ENCODE data around the gene LRCH2.

Gene LRCH2

DNA sequence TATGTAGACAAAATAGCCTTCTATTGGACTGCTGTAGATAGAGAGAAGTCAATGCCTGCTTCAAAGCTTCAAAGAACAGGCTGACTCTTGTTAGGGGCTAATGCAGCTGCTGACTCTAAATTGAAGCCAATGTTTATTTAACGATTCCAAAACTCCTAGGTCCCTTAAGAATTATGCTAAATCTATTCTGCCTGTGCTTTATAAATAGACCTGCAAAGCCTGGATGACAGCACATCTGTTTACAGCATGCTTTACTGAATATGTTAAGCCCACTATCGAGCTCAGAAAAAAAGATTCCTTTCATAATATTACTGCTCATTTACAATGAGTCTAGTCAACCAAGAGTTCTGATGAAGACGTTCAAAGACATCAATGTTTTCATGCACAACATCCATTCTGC lies 99.5 kb downstream of the LRCH2 start:
- DNase-seq (ENCODE audit: extremely low spot score), result no peak
- CTCF ChIA-PET, result no interaction called here
- POLR2A ChIA-PET, result no interaction called here
- no peak for TF ChIP-seq BHLHE40 (IDR thresholded peaks at IDR 0.05; ENCODE audit: borderline replicate concordance)
- TF ChIP-seq LEF1 (IDR thresholded peaks at IDR 0.05; ENCODE audit: borderline replicate concordance), result no peak
- no peak for TF ChIP-seq NFRKB (IDR thresholded peaks at IDR 0.05)
- no peak for TF ChIP-seq SP1 (IDR thresholded peaks at IDR 0.05)
- TF ChIP-seq CTBP1 (IDR thresholded peaks at IDR 0.05; ENCODE audit: borderline replicate concordance), result no peak
- TF ChIP-seq FOXK2 (IDR thresholded peaks at IDR 0.05), result no peak

DNA sequence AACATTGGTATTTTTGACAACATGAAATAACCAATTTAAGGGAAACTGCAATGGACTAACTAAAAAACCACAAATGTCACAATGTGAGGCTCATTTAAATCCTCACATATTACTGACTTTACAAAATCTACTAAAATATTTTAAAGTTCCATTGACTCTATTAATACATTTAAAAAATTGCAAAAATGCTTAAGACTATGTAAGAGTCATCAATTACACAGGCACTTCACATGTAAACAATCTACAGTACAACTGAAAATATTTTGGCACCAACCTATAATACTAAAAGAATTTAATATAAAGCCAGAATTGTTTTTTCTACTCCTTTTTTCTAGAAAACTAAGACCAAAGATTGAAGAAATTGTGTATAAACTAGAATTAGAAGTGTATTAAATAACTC lies 121.5 kb downstream of the LRCH2 start:
- ChIA-PET CTCF (no interaction called here), POLR2A (no interaction called here)
- TF ChIP-seq FOXM1 (IDR thresholded peaks at IDR 0.05; ENCODE audit: borderline replicate concordance), result no peak
- no peak for DNase-seq (ENCODE audit: extremely low spot score)

DNA sequence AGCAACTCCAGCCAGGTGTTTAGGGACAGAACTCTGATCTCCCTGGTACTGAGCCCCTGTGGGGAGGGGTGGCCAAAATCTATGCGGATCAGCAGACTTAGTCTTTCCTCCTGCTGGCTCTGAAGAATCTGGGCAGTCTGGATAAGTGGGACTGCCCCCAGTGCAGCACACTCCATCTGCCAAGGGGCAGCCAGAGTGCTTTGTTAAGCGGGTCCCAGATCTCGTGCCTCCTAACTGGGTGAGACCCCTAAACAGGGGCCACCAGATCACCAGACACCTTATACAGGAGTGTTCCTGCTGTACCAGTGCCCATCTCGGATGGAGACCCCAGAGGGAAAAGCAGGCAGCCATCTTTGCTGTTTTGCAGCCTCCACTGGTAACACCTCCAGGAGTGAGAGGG lies 135.0 kb downstream of the LRCH2 start:
- no peak for DNase-seq (ENCODE audit: extremely low spot score)
- POLR2A ChIA-PET, result no interaction called here
- CTCF ChIA-PET, result no interaction called here
- TF ChIP-seq FOXK2 (IDR thresholded peaks at IDR 0.05), result no peak
- no peak for TF ChIP-seq CTBP1 (IDR thresholded peaks at IDR 0.05; ENCODE audit: borderline replicate concordance)
- no peak for TF ChIP-seq ZNF384 (IDR thresholded peaks at IDR 0.05)
- TF ChIP-seq L3MBTL2 (conservative IDR thresholded peaks at IDR 0.05), result no peak
- TF ChIP-seq FOXA1 (IDR thresholded peaks at IDR 0.05), result no peak
- TF ChIP-seq LEF1 (IDR thresholded peaks at IDR 0.05; ENCODE audit: borderline replicate concordance), result no peak
- TF ChIP-seq SUZ12 (IDR thresholded peaks at IDR 0.05), result no peak
- TF ChIP-seq TARDBP (IDR thresholded peaks at IDR 0.05), result no peak

DNA sequence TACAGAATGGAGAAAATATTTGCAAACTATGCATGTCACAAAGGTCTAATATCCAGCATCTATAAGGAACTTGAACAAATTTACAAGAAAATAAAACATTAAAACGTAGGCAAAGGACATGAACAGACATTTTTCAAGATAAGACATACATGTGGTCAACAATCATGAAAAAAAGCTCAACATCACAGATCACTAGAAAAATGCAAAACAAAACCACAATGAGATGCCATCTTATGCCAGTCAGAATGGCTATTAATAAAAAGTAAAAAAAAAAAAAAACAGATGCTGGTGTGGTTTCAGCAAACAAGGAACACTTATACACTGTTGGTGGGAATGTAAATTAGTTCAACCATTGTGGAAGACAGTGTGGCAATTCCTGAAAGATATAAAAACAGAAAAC lies 140.7 kb downstream of the LRCH2 start:
- no peak for TF ChIP-seq SP1 (IDR thresholded peaks at IDR 0.05)
- TF ChIP-seq NFRKB (IDR thresholded peaks at IDR 0.05), result no peak
- no peak for TF ChIP-seq FOXK2 (IDR thresholded peaks at IDR 0.05)
- TF ChIP-seq, protein P1, sequence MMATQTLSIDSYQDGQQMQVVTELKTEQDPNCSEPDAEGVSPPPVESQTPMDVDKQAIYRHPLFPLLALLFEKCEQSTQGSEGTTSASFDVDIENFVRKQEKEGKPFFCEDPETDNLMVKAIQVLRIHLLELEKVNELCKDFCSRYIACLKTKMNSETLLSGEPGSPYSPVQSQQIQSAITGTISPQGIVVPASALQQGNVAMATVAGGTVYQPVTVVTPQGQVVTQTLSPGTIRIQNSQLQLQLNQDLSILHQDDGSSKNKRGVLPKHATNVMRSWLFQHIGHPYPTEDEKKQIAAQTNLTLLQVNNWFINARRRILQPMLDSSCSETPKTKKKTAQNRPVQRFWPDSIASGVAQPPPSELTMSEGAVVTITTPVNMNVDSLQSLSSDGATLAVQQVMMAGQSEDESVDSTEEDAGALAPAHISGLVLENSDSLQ (IDR thresholded peaks at IDR 0.05), result no peak
- TF ChIP-seq ELF4 (IDR thresholded peaks at IDR 0.05), result no peak
- TF ChIP-seq LEF1 (IDR thresholded peaks at IDR 0.05; ENCODE audit: borderline replicate concordance), result no peak
- no peak for TF ChIP-seq SUZ12 (IDR thresholded peaks at IDR 0.05)
- TF ChIP-seq BHLHE40 (IDR thresholded peaks at IDR 0.05; ENCODE audit: borderline replicate concordance), result no peak
- no peak for TF ChIP-seq ZNF384 (IDR thresholded peaks at IDR 0.05)
- TF ChIP-seq L3MBTL2 (conservative IDR thresholded peaks at IDR 0.05), result no peak
- TF ChIP-seq ARNT (IDR thresholded peaks at IDR 0.05), result no peak
- CTCF ChIA-PET, result no interaction called here

DNA sequence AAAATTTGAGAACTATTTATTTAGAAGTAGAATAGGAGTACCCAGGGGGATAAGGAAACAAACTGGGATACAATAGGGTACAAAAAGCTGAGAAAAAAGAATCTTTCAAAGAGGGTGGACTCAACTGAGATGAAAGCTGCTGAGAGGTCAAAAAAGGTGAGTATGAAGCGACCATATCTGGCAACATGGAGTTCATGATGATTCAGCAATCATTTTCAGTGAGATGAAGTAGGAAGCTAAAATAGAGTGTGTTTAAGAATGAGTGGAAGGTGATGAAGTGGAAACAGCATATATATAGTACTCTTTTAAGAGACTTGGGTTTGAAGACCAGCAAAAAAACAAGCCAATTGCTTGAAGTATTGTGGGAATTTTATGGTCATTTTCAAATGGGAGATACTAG lies 144.5 kb downstream of the LRCH2 start:
- POLR2A ChIA-PET, result no interaction called here
- TF ChIP-seq SUZ12 (IDR thresholded peaks at IDR 0.05), result no peak
- CTCF ChIA-PET, result no interaction called here
- no peak for DNase-seq (ENCODE audit: extremely low spot score)

More for the DNA sequence above, 140.7 kb downstream of the LRCH2 start:
- DNase-seq (ENCODE audit: extremely low spot score), result no peak
- POLR2A ChIA-PET, result no interaction called here

DNA sequence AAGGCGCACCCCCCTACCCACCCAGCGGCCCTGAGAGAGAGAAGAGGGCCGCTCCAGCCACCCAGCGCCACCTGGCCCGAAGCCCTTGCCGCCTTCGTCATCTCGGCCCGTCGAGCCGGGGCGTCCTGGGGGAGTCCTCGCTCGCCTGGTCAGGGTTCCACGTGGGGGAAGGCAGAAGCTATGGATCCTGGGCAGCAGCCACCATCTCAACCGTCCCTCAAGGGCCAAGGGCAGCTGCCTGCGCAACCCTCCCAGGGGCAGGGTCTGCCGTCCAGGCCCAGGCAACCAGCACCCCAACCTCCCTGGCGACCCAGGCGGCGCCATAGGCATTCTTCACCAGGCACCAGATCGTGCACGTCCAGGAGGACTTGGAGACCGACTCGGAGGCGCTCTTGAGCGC lies 165.0 kb downstream of the LRCH2 start:
- POLR2A ChIA-PET, result no interaction called here
- TF ChIP-seq L3MBTL2 (conservative IDR thresholded peaks at IDR 0.05) (no peak), FOXK2 (IDR thresholded peaks at IDR 0.05) (no peak), FOXM1 (IDR thresholded peaks at IDR 0.05; ENCODE audit: borderline replicate concordance) (no peak), FOXA1 (IDR thresholded peaks at IDR 0.05) (no peak), ZNF384 (IDR thresholded peaks at IDR 0.05) (no peak), ELF4 (IDR thresholded peaks at IDR 0.05) (no peak), NFRKB (IDR thresholded peaks at IDR 0.05) (no peak), LEF1 (IDR thresholded peaks at IDR 0.05; ENCODE audit: borderline replicate concordance) (no peak), SUZ12 (IDR thresholded peaks at IDR 0.05) (no peak)
- CTCF ChIA-PET, result no interaction called here
- no peak for DNase-seq (ENCODE audit: extremely low spot score)

DNA sequence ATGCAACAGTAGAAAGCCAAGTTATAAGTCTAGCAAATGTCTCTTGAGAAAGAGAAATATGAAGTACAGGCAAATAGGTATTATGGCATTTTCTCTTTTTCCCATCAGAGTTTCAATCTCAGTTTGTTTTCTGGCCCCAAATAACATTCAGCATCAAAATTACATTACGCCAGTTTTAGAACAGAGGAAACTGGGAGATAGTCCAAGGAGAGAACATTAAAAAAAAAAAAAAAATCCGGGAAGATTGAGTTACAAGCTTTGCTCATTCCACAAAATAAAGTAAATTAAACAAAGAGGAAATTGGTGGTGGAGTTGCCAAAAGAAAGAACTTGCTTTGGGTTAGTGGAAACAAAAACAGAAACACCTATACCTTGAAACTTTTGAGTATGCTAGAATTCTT lies 166.1 kb downstream of the LRCH2 start:
- DNase-seq (ENCODE audit: extremely low spot score), result no peak
- ChIA-PET CTCF (no interaction called here), POLR2A (no interaction called here)
- TF ChIP-seq ELF4 (IDR thresholded peaks at IDR 0.05), result no peak
- no peak for TF ChIP-seq L3MBTL2 (conservative IDR thresholded peaks at IDR 0.05)
- TF ChIP-seq SUZ12 (IDR thresholded peaks at IDR 0.05), result no peak
- TF ChIP-seq, protein P1 (IDR thresholded peaks at IDR 0.05), result no peak
- no peak for TF ChIP-seq SP1 (IDR thresholded peaks at IDR 0.05)
- no peak for TF ChIP-seq ARNT (IDR thresholded peaks at IDR 0.05)
- no peak for TF ChIP-seq CTBP1 (IDR thresholded peaks at IDR 0.05; ENCODE audit: borderline replicate concordance)
- TF ChIP-seq TARDBP (IDR thresholded peaks at IDR 0.05), result no peak
- TF ChIP-seq HDGF (IDR thresholded peaks at IDR 0.05; ENCODE audit: borderline replicate concordance), result no peak

DNA sequence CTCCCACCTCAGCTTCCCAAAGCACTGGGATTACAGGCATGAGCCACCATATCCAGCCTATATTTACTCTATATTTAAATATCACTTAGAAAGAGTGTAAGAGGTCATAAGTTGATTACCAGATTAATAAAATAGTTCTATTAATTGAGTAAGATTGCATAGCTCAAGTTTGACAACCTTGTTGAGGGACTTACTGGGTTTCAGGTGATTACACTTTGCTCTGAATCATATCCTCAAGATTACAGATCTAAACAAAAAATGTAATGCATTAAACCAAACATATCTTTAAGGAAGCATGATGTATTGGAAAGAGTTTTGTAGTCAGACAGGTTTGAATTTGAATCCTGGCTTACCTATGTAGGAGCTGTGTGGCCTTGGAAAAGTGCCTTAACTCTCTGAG lies 168.6 kb downstream of the LRCH2 start:
- no peak for DNase-seq (ENCODE audit: extremely low spot score)
- CTCF ChIA-PET, result no interaction called here
- TF ChIP-seq L3MBTL2 (conservative IDR thresholded peaks at IDR 0.05), result no peak
- no peak for TF ChIP-seq FOXM1 (IDR thresholded peaks at IDR 0.05; ENCODE audit: borderline replicate concordance)
- TF ChIP-seq BHLHE40 (IDR thresholded peaks at IDR 0.05; ENCODE audit: borderline replicate concordance), result no peak
- no peak for TF ChIP-seq ARNT (IDR thresholded peaks at IDR 0.05)
- TF ChIP-seq TARDBP (IDR thresholded peaks at IDR 0.05), result no peak
- no peak for TF ChIP-seq LEF1 (IDR thresholded peaks at IDR 0.05; ENCODE audit: borderline replicate concordance)
- POLR2A ChIA-PET, result no interaction called here
